SK-N-MC (cell line): ENCODE data around the gene TK2.

ENCODE experiments used
- EZH2 ChIP-seq: fragments of 200-600 bp; sonication (generic); IDR thresholded peaks from one replicate; pipeline ENCODE4 v1.6.1; 2017; ENCODE audit warnings: antibody characterized with exemption
- POLR2AphosphoS5 ChIP-seq: IDR thresholded peaks from 2 replicates; pipeline ENCODE4 v1.6.1; 2012; ENCODE audit warnings: mild to moderate bottlenecking, low read depth, low read length, borderline replicate concordance

- no peak for TF ChIP-seq EZH2
- TF ChIP-seq POLR2AphosphoS5, result no peak
Measured at GRCh38 chr16:66462912-66463311, 87.0 kb downstream of the TK2 start.
